ENCODE measurements around the gene FKBP11.
"Not testable (repeated sequence)": the region's sequence is repeated elsewhere in the genome, so short reads cannot be mapped to it uniquely, and the experiment has no call there.

The FKBP11 gene

GRCh38 chr12:48903982-48904411 lies 21.3 kb downstream of the FKBP11 start:
- peak; percentile 22 for DNase-seq

GRCh38 chr12:48903363-48903981 lies 21.8 kb downstream of the FKBP11 start:
- no peak for DNase-seq

GRCh38 chr12:48901278-48901677 lies 24.0 kb downstream of the FKBP11 start:
- DNase-seq, result no peak

GRCh38 chr12:48899651-48900050 lies 25.6 kb downstream of the FKBP11 start:
- no peak for DNase-seq

GRCh38 chr12:48894271-48894670 lies 31.0 kb downstream of the FKBP11 start:
- DNase-seq, result no peak

- peak; percentile 4 for DNase-seq
Observed at GRCh38 chr12:48890657-48891418, 34.5 kb downstream of the FKBP11 start.

GRCh38 chr12:48889679-48890078 lies 35.6 kb downstream of the FKBP11 start:
- DNase-seq, result no peak

- no peak for DNase-seq
Observed at GRCh38 chr12:48883305-48884161, 41.8 kb downstream of the FKBP11 start.

- DNase-seq, result no peak
Observed at GRCh38 chr12:48882972-48883304, 42.4 kb downstream of the FKBP11 start.

GRCh38 chr12:48882315-48882687 lies 43.0 kb downstream of the FKBP11 start:
- DNase-seq, result no peak

GRCh38 chr12:48881686-48882314 lies 43.5 kb downstream of the FKBP11 start:
- DNase-seq, result no peak

GRCh38 chr12:48880647-48881046 lies 44.6 kb downstream of the FKBP11 start:
- DNase-seq, result no peak

GRCh38 chr12:48878548-48878947 lies 46.7 kb downstream of the FKBP11 start:
- DNase-seq, result no peak

GRCh38 chr12:48875944-48876515 lies 49.3 kb downstream of the FKBP11 start:
- DNase-seq, result no peak

GRCh38 chr12:48873534-48873933 lies 51.8 kb downstream of the FKBP11 start:
- not testable (repeated sequence) for DNase-seq

GRCh38 chr12:48873096-48873495 lies 52.2 kb downstream of the FKBP11 start:
- no peak for DNase-seq

All from NCI-H187 treated with DMSO at 0.1 percent for 48 hours (cell line).